ENCODE results near the gene CNTNAP2.
"Not testable (repeated sequence)": the region's sequence is repeated elsewhere in the genome, so short reads cannot be mapped to it uniquely, and the experiment has no call there.

Gene CNTNAP2

GRCh38 chr7:148410905-148411304 lies 2294.3 kb downstream of the CNTNAP2 start:
- Histone ChIP-seq H3K27me3 (ENCODE audit: insufficient read depth, insufficient read length) (no peaks in the 10 kb centered on the region), H3K4me1 (ENCODE audit: insufficient read depth, insufficient read length) (no peaks in the 10 kb centered on the region), H3K4me3 (ENCODE audit: insufficient read length, low read depth) (no peak overlapping the region), H3K9me3 (ENCODE audit: insufficient read depth, low read length) (no peaks in the 10 kb centered on the region), H3K9ac (ENCODE audit: insufficient read length, low read depth) (no peak overlapping the region), H3K36me3 (ENCODE audit: insufficient read depth, insufficient read length, low read length) (peaks cover 4% of the 10 kb centered on the region)
- TF ChIP-seq SUZ12 (IDR thresholded peaks at IDR 0.05; ENCODE audit: extremely low read depth, insufficient read depth, insufficient read length) (no peak), YY1 (IDR thresholded peaks at IDR 0.05; ENCODE audit: insufficient read depth, insufficient read length) (no peak), ZNF274 (IDR thresholded peaks at IDR 0.05; ENCODE audit: low read depth, low read length) (no peak)
- DNase-seq (ENCODE audit: low read depth, low spot score), result no peak

- Histone ChIP-seq H3K27me3 (ENCODE audit: insufficient read depth, insufficient read length) (no peaks in the 10 kb centered on the region), H3K36me3 (ENCODE audit: insufficient read depth, insufficient read length, low read length) (peaks cover 4% of the 10 kb centered on the region), H3K9ac (ENCODE audit: insufficient read length, low read depth) (no peak overlapping the region), H3K4me3 (ENCODE audit: insufficient read length, low read depth) (no peak overlapping the region), H3K4me1 (ENCODE audit: insufficient read depth, insufficient read length) (no peaks in the 10 kb centered on the region), H3K9me3 (ENCODE audit: insufficient read depth, low read length) (no peaks in the 10 kb centered on the region)
- no peak for DNase-seq (ENCODE audit: low read depth, low spot score)
- TF ChIP-seq ZNF274 (IDR thresholded peaks at IDR 0.05; ENCODE audit: low read depth, low read length) (no peak), SUZ12 (IDR thresholded peaks at IDR 0.05; ENCODE audit: extremely low read depth, insufficient read depth, insufficient read length) (no peak), YY1 (IDR thresholded peaks at IDR 0.05; ENCODE audit: insufficient read depth, insufficient read length) (no peak)
These were observed 2296.1 kb downstream of the CNTNAP2 start for GRCh38 chr7:148412691-148413090.

DNA sequence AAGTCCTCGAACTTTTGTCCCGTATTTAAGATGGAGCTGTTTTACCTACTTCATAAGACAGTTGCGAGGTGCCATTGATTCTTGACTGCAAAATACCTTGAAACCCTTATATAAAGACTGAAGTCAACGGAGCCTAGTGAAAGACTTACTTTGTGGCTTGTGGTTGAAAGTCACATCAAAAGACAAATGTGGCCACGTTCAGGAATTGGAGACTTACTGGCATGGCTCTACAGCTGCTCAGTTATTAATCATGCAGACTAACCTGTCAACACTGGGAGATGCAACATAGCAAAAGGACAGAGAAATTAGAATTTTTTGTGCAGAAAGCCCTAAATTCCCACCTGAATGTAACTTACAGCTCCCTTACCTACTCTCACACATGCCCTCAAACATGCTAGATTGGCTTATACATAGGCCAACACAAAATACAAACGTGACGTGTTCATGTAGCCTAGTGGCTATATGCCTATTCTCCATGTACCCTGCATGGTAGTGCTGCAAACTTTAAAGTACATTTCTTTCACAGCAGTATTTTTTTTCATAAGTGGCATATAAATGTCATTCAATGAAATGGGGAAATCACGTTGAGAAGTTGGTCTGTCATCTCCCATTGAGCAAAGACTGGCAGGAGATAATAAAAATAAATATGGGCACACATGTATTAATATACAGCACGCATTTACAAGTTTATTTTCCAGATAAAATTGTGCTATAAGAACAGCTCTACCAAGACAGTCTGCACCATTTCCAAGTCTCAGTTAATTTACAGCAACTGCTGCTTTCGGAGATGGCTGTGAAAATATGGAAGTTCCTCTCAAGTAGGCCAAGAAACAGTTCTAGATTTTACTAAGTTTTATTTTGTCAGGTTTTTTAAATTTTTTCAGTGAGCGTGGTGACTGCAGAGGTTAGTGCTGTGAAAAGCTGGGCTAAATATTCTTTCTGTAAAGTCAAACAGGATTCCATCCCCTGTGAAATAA lies 2303.5 kb downstream of the CNTNAP2 start:
- peaks cover 4% of the 10 kb centered on the region for H3K36me3 ChIP-seq (ENCODE audit: insufficient read depth, insufficient read length, low read length)
- peaks cover 17% of the 10 kb centered on the region; the same call in 1 of the 2 replicates for H3K9me3 ChIP-seq (ENCODE audit: insufficient read depth, low read length)
- no peak overlapping the region for H3K4me3 ChIP-seq (ENCODE audit: insufficient read length, low read depth)
- no peak for DNase-seq (ENCODE audit: low read depth, low spot score)
- no peaks in the 10 kb centered on the region for H3K4me1 ChIP-seq (ENCODE audit: insufficient read depth, insufficient read length)
- no peak overlapping the region for H3K9ac ChIP-seq (ENCODE audit: insufficient read length, low read depth)
- no peaks in the 10 kb centered on the region for H3K27me3 ChIP-seq (ENCODE audit: insufficient read depth, insufficient read length)
- no peak for TF ChIP-seq SUZ12 (IDR thresholded peaks at IDR 0.05; ENCODE audit: extremely low read depth, insufficient read depth, insufficient read length)
- no peak for TF ChIP-seq YY1 (IDR thresholded peaks at IDR 0.05; ENCODE audit: insufficient read depth, insufficient read length)
- no peak for TF ChIP-seq ZNF274 (IDR thresholded peaks at IDR 0.05; ENCODE audit: low read depth, low read length)

DNA sequence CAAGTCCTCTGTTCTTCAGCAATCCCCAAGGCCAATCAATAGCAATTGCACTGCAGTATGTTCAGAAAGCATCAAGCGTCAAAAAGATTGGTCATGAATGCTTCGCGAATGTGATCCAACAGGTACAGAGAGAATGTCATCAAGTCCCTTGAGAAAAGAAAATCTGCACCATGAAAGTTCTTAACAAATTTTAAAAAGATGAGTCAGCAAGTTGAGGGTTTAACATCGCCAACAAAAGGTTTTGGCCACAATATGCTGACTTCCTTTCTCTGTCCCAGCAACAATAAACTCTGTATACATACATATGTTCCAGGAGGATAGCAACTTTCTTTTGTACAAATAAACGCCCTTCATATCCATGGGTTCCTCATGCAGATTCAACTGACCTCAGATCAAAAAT lies 2305.4 kb downstream of the CNTNAP2 start:
- H3K9ac ChIP-seq (ENCODE audit: insufficient read length, low read depth), result no peak overlapping the region
- no peaks in the 10 kb centered on the region for H3K27me3 ChIP-seq (ENCODE audit: insufficient read depth, insufficient read length)
- TF ChIP-seq ZNF274 (IDR thresholded peaks at IDR 0.05; ENCODE audit: low read depth, low read length) (no peak), SUZ12 (IDR thresholded peaks at IDR 0.05; ENCODE audit: extremely low read depth, insufficient read depth, insufficient read length) (no peak), YY1 (IDR thresholded peaks at IDR 0.05; ENCODE audit: insufficient read depth, insufficient read length) (no peak)
- H3K4me1 ChIP-seq (ENCODE audit: insufficient read depth, insufficient read length), result no peaks in the 10 kb centered on the region
- H3K4me3 ChIP-seq (ENCODE audit: insufficient read length, low read depth), result no peak overlapping the region
- H3K9me3 ChIP-seq (ENCODE audit: insufficient read depth, low read length), result peaks cover 17% of the 10 kb centered on the region; the same call in 1 of the 2 replicates
- no peak for DNase-seq (ENCODE audit: low read depth, low spot score)
- H3K36me3 ChIP-seq (ENCODE audit: insufficient read depth, insufficient read length, low read length), result no peaks in the 10 kb centered on the region

DNA sequence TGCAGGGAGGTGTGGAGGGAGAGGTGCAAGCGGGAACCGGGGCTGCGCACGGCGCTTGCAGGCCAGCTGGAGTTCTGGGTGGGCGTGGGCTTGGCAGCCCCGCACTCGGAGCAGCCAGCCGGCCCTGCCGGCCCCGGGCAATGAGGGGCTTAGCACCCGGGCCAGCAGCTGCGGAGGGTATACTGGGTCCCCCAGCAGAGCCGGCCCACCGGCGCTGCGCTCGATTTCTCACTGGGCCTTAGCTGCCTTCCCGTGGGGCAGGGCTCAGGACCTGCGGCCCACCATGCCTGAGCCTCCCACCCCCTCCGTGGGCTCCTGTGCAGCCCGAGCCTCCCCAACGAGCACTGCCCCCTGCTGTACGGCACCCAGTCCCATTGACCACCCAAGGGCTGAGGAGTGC lies 2309.8 kb downstream of the CNTNAP2 start:
- H3K9ac ChIP-seq (ENCODE audit: insufficient read length, low read depth); H3K27me3 ChIP-seq (ENCODE audit: insufficient read depth, insufficient read length); H3K4me1 ChIP-seq (ENCODE audit: insufficient read depth, insufficient read length); DNase-seq (ENCODE audit: low read depth, low spot score); H3K36me3 ChIP-seq (ENCODE audit: insufficient read depth, insufficient read length, low read length); H3K4me3 ChIP-seq (ENCODE audit: insufficient read length, low read depth): not testable (repeated sequence)
- H3K9me3 ChIP-seq (ENCODE audit: insufficient read depth, low read length), result peaks cover 17% of the 10 kb centered on the region; the same call in 1 of the 2 replicates

GRCh38 chr7:148430690-148431089 lies 2314.1 kb downstream of the CNTNAP2 start:
- not testable (repeated sequence) for H3K4me1 ChIP-seq (ENCODE audit: insufficient read depth, insufficient read length); H3K36me3 ChIP-seq (ENCODE audit: insufficient read depth, insufficient read length, low read length); DNase-seq (ENCODE audit: low read depth, low spot score); H3K27me3 ChIP-seq (ENCODE audit: insufficient read depth, insufficient read length); H3K9me3 ChIP-seq (ENCODE audit: insufficient read depth, low read length); H3K9ac ChIP-seq (ENCODE audit: insufficient read length, low read depth); H3K4me3 ChIP-seq (ENCODE audit: insufficient read length, low read depth)

DNA sequence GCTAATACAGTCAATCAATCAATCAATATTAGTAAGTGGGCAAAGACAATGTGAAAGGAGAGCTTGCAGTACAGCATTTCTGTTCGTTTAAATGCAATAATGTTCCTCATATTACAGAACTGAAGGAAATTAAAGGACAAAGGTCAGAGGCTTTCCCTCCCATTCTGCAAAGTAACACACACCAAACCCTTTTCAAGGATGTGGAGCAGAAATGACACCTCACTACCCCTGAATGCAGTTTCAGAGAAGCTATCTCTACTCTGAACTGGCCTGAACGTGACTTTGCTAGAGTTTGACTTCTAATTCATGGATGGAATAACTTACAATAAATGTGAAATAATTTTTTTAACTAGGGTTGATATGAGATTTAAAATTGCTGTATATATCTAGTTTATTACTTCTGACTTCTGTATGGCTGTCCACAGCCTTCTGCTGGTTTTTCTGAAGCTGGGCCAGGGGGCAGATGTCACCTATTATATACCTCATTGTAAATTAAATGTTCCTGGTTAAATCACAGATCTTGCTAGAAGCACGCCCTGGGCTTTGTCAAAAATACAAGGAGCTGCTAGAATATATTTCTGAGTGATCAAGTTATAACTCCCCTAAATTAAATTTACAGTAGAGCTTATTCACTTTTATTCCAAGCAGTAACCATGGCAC lies 2317.1 kb downstream of the CNTNAP2 start:
- H3K9ac ChIP-seq (ENCODE audit: insufficient read length, low read depth), result no peak overlapping the region
- DNase-seq (ENCODE audit: low read depth, low spot score), result no peak
- TF ChIP-seq YY1 (IDR thresholded peaks at IDR 0.05; ENCODE audit: insufficient read depth, insufficient read length) (no peak), SUZ12 (IDR thresholded peaks at IDR 0.05; ENCODE audit: extremely low read depth, insufficient read depth, insufficient read length) (no peak), ZNF274 (IDR thresholded peaks at IDR 0.05; ENCODE audit: low read depth, low read length) (no peak)
- no peaks in the 10 kb centered on the region for H3K36me3 ChIP-seq (ENCODE audit: insufficient read depth, insufficient read length, low read length)
- H3K9me3 ChIP-seq (ENCODE audit: insufficient read depth, low read length), result no peaks in the 10 kb centered on the region
- no peak overlapping the region for H3K4me3 ChIP-seq (ENCODE audit: insufficient read length, low read depth)
- no peaks in the 10 kb centered on the region for H3K4me1 ChIP-seq (ENCODE audit: insufficient read depth, insufficient read length)
- no peaks in the 10 kb centered on the region for H3K27me3 ChIP-seq (ENCODE audit: insufficient read depth, insufficient read length)
